ENCODE data around the gene SYNE1.

- TF ChIP-seq CTCF (IDR thresholded peaks at IDR 0.05 in 4 of 5, conservative IDR thresholded peaks at IDR 0.05 in 1 of 5) (no peak), POLR2A (IDR thresholded peaks at IDR 0.05) (no peak)
Observed at GRCh38 chr6:152594701-152595100, 42.5 kb downstream of the SYNE1 start.
